Measurements from ENCODE around the gene LRRC23. TPM values are rescaled to one million over a fixed set of nuclear protein-coding genes. Genes with fewer than 3 reads are reported as not detected.

The LRRC23 gene
- total and polyA plus RNA-seq, 5 donors from 2014 or later: 2.2 to 6.6 (median 4.7) TPM

DNA sequence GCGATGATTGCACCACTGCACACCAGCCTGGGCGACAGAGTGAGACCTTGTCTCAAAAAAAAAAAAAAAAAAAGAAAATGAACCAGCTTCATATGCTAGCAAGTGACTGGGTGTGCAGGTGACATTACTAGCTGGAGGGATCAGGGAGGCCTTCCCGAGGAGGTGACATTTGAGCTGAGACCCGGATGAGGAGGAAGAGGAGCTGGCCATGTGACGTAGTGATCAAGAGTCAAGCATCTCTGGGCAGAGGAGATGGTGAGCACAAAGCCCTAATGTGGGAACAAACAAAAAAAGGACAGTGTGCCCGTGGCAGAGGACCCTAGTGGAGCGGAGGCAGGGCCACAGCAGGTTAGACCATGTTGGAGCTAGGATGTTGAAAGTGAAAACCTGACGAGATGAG, 43.0 kb downstream of the LRRC23 start:
- Mint-ChIP-seq H3K4me3 (peak overlapping the region; percentile 76 to 99 (median 82)), H3K9me3 (no peaks in the 10 kb centered on the region), H3K36me3 (peaks cover 5% of the 10 kb centered on the region), H3K27me3 (peaks cover 4% of the 10 kb centered on the region), H3K27ac (peak overlapping the region; percentile 87 to 99 (median 97)), H3K4me1 (peaks cover 14 to 79% (median 47%) of the 10 kb centered on the region in 4 donors)
- no peaks in the 10 kb centered on the region for H3K9me3 ChIP-seq (ENCODE audit: control insufficient read depth in 2 of 2, low read length in 2 of 2)
- peak overlapping the region; percentile 98 for H3K27ac ChIP-seq (ENCODE audit: insufficient read depth, low read length, poor library complexity, severe bottlenecking)
- no peak overlapping the region for H3K4me3 ChIP-seq (ENCODE audit: low read depth, low read length)
- peaks cover 94% of the 10 kb centered on the region for H3K4me1 ChIP-seq (ENCODE audit: control insufficient read depth, insufficient read depth, low read length, poor library complexity, severe bottlenecking)
- H3K27me3 ChIP-seq (ENCODE audit: control insufficient read depth, insufficient read depth, low read length): no peaks in the 10 kb centered on the region
- no peaks in the 10 kb centered on the region for H3K36me3 ChIP-seq (ENCODE audit: control insufficient read depth, insufficient read depth, low read length)
- DNase-seq (no peak), ATAC-seq (ENCODE audit: low read depth in 2 of 2) (no peak)

DNA sequence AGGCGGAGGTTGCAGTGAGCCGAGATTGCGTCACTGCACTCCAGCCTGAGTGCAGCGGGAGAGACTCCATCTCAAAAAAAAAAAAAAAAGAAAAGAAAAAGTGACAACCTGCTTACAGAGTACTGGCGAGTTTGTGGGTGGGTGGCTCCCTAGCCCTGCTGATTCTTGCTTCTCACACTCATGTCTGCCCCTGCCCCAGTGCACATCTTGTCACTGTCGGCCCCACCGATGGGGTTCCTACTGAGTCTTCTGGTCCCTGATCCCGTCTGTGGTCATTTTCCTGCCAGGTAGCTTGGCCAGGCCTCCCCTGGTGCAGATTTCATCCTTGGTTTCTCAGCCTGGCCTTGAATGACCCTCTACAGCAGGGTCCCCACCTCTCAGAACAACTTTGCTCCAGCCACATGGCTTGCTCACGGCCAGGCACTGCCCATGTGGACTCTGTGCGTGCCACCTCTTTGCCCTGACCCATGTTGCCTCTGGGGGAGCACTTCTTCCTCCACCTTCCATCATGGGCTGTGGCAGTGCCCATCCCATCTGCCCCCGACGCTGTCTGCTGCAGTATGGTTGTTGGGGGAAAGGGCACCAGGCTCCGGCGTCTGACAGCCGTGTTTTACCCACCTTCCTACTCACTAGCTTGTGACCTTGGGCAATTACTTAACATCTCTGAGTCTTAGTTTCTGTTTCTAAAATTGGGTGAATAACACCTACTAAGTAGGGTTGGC, 44.4 kb downstream of the LRRC23 start:
- Histone ChIP-seq H3K36me3 (ENCODE audit: control insufficient read depth, insufficient read depth, low read length) (no peaks in the 10 kb centered on the region), H3K27me3 (ENCODE audit: control insufficient read depth, insufficient read depth, low read length) (no peaks in the 10 kb centered on the region), H3K27ac (ENCODE audit: insufficient read depth, low read length, poor library complexity, severe bottlenecking) (peak overlapping the region; percentile 98), H3K9me3 (ENCODE audit: control insufficient read depth in 2 of 2, low read length in 2 of 2) (no peaks in the 10 kb centered on the region), H3K4me3 (ENCODE audit: low read depth, low read length) (peak overlapping the region; percentile 61), H3K4me1 (ENCODE audit: control insufficient read depth, insufficient read depth, low read length, poor library complexity, severe bottlenecking) (peaks cover 95% of the 10 kb centered on the region)
- Mint-ChIP-seq H3K4me3 (peak overlapping the region; percentile 84 to 99 (median 89)), H3K9me3 (no peaks in the 10 kb centered on the region), H3K27ac (peak overlapping the region; percentile 97 to 99 (median 98)), H3K27me3 (peaks cover 4% of the 10 kb centered on the region), H3K36me3 (peaks cover 11% of the 10 kb centered on the region), H3K4me1 (peaks cover 8 to 80% (median 49%) of the 10 kb centered on the region in 4 donors)
- peak; percentile 13 to 17 for ATAC-seq (ENCODE audit: low read depth in 2 of 2)
- peak in 2 of 3 donors; percentile 52 to 70 for DNase-seq

- peaks cover 8 to 82% (median 50%) of the 10 kb centered on the region in 4 donors for H3K4me1 Mint-ChIP-seq
- no peaks in the 10 kb centered on the region for H3K9me3 ChIP-seq (ENCODE audit: control insufficient read depth in 2 of 2, low read length in 2 of 2)
- H3K4me3 ChIP-seq (ENCODE audit: low read depth, low read length): peak overlapping the region; percentile 88
- peaks cover 14% of the 10 kb centered on the region for H3K36me3 Mint-ChIP-seq
- peak overlapping the region; percentile 96 to 99 (median 97) for H3K27ac Mint-ChIP-seq
- peak in 2 of 3 donors; percentile 44 to 59 for DNase-seq
- peak overlapping the region; percentile 98 for H3K27ac ChIP-seq (ENCODE audit: insufficient read depth, low read length, poor library complexity, severe bottlenecking)
- H3K4me1 ChIP-seq (ENCODE audit: control insufficient read depth, insufficient read depth, low read length, poor library complexity, severe bottlenecking): peaks cover 95% of the 10 kb centered on the region
- peaks cover 4% of the 10 kb centered on the region for H3K27me3 Mint-ChIP-seq
- ATAC-seq (ENCODE audit: low read depth in 2 of 2): no peak
- H3K36me3 ChIP-seq (ENCODE audit: control insufficient read depth, insufficient read depth, low read length): peaks cover 7% of the 10 kb centered on the region
- no peaks in the 10 kb centered on the region for H3K27me3 ChIP-seq (ENCODE audit: control insufficient read depth, insufficient read depth, low read length)
- no peaks in the 10 kb centered on the region for H3K9me3 Mint-ChIP-seq
- H3K4me3 Mint-ChIP-seq: peak overlapping the region; percentile 88 to 99 (median 98)
These were observed 45.8 kb downstream of the LRRC23 start for GRCh38 chr12:6950401-6950801.

DNA sequence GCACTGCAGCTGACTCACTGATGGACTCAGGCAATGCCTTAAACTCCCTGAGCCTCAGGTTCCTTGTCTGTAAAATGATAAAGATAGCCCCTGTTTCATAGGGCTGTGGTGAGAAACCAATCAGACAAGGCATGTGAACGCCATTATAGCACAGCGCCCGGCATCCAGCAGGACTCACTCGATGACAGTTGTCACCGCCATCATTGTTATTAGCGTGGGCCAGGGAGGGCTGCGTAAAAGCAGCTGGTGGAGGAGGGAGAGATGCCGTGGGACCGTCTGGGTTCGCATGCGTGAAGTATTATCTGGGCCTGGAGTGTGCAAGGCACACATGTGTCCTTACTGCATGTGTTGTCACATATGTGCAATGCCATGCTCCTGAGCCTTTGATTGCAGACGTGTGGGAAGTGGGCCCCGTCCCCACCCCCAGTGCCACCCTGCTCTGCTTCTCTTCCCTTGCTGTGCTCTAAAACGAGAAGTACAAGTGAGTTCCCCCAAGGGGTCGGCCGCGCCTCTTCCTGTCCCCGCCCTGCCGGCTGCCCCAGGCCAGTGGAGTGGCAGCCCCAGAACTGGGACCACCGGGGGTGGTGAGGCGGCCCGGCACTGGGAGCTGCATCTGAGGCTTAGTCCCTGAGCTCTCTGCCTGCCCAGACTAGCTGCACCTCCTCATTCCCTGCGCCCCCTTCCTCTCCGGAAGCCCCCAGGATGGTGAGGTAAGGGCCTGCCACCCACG, 46.4 kb downstream of the LRRC23 start, which contains the start of gene PTPN6:
Gene PTPN6, plus strand, starts transcription at position 546 of the 730 bp plus-strand sequence. Its CDS starts 157 bp downstream, at position 703.
- Mint-ChIP-seq H3K9me3 (no peaks in the 10 kb centered on the region), H3K4me1 (peaks cover 8 to 82% (median 52%) of the 10 kb centered on the region in 4 donors), H3K27ac (peak within 1 kb of the TSS; percentile 96 to 99 (median 97)), H3K27me3 (peaks cover 4% of the 10 kb centered on the region), H3K4me3 (peak within 1 kb of the TSS; percentile 88 to 99 (median 98)), H3K36me3 (peaks cover 20% of the 10 kb centered on the region)
- ATAC-seq (ENCODE audit: low read depth in 2 of 2): peak; percentile 48 to 57
- H3K4me1 ChIP-seq (ENCODE audit: control insufficient read depth, insufficient read depth, low read length, poor library complexity, severe bottlenecking): peaks cover 95% of the 10 kb centered on the region
- peak within 1 kb of the TSS; percentile 98 for H3K27ac ChIP-seq (ENCODE audit: insufficient read depth, low read length, poor library complexity, severe bottlenecking)
- DNase-seq: peak in 2 of 3 donors; percentile 62 to 85
- H3K9me3 ChIP-seq (ENCODE audit: control insufficient read depth in 2 of 2, low read length in 2 of 2): no peaks in the 10 kb centered on the region
- peaks cover 9% of the 10 kb centered on the region for H3K36me3 ChIP-seq (ENCODE audit: control insufficient read depth, insufficient read depth, low read length)
- H3K27me3 ChIP-seq (ENCODE audit: control insufficient read depth, insufficient read depth, low read length): no peaks in the 10 kb centered on the region
- H3K4me3 ChIP-seq (ENCODE audit: low read depth, low read length): peak within 1 kb of the TSS; percentile 88

DNA sequence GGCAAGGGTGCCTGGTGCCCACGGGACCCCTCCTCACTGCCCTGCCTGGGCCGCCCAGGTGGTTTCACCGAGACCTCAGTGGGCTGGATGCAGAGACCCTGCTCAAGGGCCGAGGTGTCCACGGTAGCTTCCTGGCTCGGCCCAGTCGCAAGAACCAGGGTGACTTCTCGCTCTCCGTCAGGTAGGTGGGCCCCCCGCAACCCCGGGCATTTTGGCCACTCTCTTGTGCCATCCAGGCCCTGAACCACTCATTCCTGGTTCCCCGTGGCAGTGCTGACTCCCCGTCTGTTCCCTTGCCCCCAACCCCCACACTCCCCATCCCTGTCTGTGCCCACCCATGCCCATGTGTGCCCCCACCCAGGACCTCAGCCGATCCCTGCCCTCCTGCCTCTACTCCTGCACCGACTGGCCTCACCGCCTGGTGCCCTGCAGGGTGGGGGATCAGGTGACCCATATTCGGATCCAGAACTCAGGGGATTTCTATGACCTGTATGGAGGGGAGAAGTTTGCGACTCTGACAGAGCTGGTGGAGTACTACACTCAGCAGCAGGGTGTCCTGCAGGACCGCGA, 47.0 kb downstream of the LRRC23 start:
- Histone ChIP-seq H3K9me3 (ENCODE audit: control insufficient read depth in 2 of 2, low read length in 2 of 2) (no peaks in the 10 kb centered on the region), H3K36me3 (ENCODE audit: control insufficient read depth, insufficient read depth, low read length) (peaks cover 14% of the 10 kb centered on the region), H3K27me3 (ENCODE audit: control insufficient read depth, insufficient read depth, low read length) (no peaks in the 10 kb centered on the region), H3K27ac (ENCODE audit: insufficient read depth, low read length, poor library complexity, severe bottlenecking) (peak overlapping the region; percentile 98), H3K4me3 (ENCODE audit: low read depth, low read length) (peak overlapping the region; percentile 88), H3K4me1 (ENCODE audit: control insufficient read depth, insufficient read depth, low read length, poor library complexity, severe bottlenecking) (peaks cover 95% of the 10 kb centered on the region)
- H3K4me1 Mint-ChIP-seq: peaks cover 8 to 82% (median 54%) of the 10 kb centered on the region in 4 donors
- H3K27me3 Mint-ChIP-seq: peaks cover 4% of the 10 kb centered on the region
- ATAC-seq (ENCODE audit: low read depth in 2 of 2) (peak; percentile 8 to 9), DNase-seq (no peak)
- H3K9me3 Mint-ChIP-seq: no peaks in the 10 kb centered on the region
- H3K36me3 Mint-ChIP-seq: peaks cover 22% of the 10 kb centered on the region
- H3K27ac Mint-ChIP-seq: peak overlapping the region; percentile 96 to 99 (median 97)
- H3K4me3 Mint-ChIP-seq: peak overlapping the region; percentile 88 to 99 (median 98)

DNA sequence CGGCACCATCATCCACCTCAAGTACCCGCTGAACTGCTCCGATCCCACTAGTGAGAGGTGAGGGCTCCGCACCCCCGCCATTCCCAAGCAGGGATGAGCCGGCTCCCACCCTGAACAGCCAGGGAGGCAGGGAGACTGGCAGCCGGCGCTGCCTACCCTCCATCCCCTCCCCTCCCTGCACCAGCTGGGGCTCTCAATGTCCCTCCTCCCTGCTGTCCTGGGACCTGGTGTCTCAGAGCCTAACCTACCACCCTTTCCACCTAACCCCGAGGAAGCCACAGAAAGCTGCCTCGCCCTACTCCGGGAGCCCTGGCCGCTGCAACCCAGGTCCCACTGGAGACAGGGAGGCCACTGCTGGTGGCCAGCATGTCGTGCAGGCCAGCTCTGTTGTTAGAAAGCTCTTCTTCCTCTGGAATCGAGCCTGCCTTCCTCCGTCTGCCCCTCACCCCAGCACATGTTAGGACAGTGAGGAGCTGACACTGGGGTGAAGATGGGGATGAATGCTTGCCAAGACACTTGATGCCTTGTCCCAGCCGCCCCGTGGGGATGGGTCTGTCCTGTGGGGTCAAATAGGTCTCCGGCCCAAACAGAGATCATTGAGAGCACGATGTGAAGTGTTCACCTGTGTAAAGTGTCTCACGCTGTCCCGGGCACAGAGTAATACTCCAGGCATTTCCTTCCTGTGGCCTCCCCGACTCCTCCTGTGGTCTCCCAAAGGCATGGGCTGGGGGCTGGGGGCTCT, 47.7 kb downstream of the LRRC23 start:
- ATAC-seq (ENCODE audit: low read depth in 2 of 2) (no peak), DNase-seq (no peak)
- Histone ChIP-seq H3K36me3 (ENCODE audit: control insufficient read depth, insufficient read depth, low read length) (peaks cover 21% of the 10 kb centered on the region), H3K4me3 (ENCODE audit: low read depth, low read length) (peak overlapping the region; percentile 88), H3K27ac (ENCODE audit: insufficient read depth, low read length, poor library complexity, severe bottlenecking) (peak overlapping the region; percentile 98), H3K9me3 (ENCODE audit: control insufficient read depth in 2 of 2, low read length in 2 of 2) (no peaks in the 10 kb centered on the region), H3K27me3 (ENCODE audit: control insufficient read depth, insufficient read depth, low read length) (no peaks in the 10 kb centered on the region), H3K4me1 (ENCODE audit: control insufficient read depth, insufficient read depth, low read length, poor library complexity, severe bottlenecking) (peaks cover 95% of the 10 kb centered on the region)
- peaks cover 4% of the 10 kb centered on the region for H3K27me3 Mint-ChIP-seq
- H3K36me3 Mint-ChIP-seq: peaks cover 29% of the 10 kb centered on the region
- peak overlapping the region; percentile 96 to 99 (median 97) for H3K27ac Mint-ChIP-seq
- H3K4me1 Mint-ChIP-seq: peaks cover 8 to 82% (median 55%) of the 10 kb centered on the region in 4 donors
- H3K4me3 Mint-ChIP-seq: peak overlapping the region; percentile 88 to 99 (median 98)
- H3K9me3 Mint-ChIP-seq: no peaks in the 10 kb centered on the region

Data from CD4-positive, CD25-positive, alpha-beta regulatory T cell (primary cell).